ENCODE data around the gene LAMC2.

GRCh38 chr1:183185941-183186490 lies at the start of gene LAMC2:
- TF ChIP-seq CTCF (IDR thresholded peaks at IDR 0.05) (peak in 1 of 3 experiments; percentile 8), POLR2AphosphoS5 (IDR thresholded peaks at IDR 0.05; ENCODE audit: insufficient read depth in 1 of 2, low read depth in 1 of 2) (peak; percentile 67 to 70)

All from vagina (tissue), 2 donors.